22Rv1 (cell line): ENCODE measurements around the gene TMEM129.

Experiments
- CTCF ChIP-seq: fragments of 450-650 bp; IDR thresholded peaks from 2 replicates; pipeline ENCODE4 v1.5.1; 2017; ENCODE audit warnings: mild to moderate bottlenecking
- ZFX ChIP-seq: fragments of 450-650 bp; IDR thresholded peaks from 2 replicates; pipeline ENCODE4 v1.6.1; 2017; ENCODE audit warnings: antibody characterized with exemption, borderline replicate concordance

- TF ChIP-seq CTCF (no peak), ZFX (no peak)
Measured at GRCh38 chr4:1728061-1728980, 7.2 kb upstream of the TMEM129 start.
